GM12801 (cell line): ENCODE measurements around the gene RENBP.

Experiments
- TF ChIP-seq, protein P1 (sequence below): IDR thresholded peaks from one replicate; pipeline ENCODE4 v1.5.1; 2011; ENCODE audit warnings: control low read depth; ENCODE audit not compliant: insufficient read length; ENCODE audit errors: extremely low read depth

Gene RENBP

DNA sequence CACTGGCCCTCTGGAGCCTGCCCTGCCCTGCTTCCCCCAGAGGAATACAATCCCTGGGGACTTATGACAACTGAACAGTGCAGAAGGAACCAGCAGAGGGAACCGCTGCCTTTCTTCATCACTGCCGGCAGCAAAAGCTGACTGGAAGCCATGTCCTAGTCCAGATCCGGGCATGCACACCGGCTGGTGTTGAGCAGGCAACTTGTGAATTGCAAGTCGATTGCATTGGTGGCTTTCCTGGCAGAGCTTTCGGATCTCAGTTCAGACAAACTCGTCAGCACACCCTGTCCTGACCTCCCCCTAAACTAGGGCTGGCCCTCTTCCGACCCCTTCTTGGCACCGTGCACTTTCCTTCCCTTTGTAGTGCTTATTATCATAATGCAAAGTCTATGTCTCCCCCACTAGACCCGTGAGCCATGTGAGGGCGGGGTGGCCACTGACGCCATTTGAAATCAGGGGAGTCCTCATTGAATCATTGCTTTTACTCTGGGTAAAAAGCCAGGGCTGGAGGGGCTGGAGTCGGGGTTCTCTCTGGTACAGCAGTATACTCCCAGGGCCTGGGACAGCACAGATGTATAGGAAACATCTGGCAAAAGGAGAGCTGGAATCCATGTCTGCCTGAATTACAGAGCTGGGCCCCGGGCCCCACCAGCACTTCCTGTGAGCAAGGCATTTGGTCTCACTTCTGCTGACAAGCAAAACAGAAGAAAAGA lies 20.1 kb downstream of the RENBP start:
- TF ChIP-seq, protein P1, sequence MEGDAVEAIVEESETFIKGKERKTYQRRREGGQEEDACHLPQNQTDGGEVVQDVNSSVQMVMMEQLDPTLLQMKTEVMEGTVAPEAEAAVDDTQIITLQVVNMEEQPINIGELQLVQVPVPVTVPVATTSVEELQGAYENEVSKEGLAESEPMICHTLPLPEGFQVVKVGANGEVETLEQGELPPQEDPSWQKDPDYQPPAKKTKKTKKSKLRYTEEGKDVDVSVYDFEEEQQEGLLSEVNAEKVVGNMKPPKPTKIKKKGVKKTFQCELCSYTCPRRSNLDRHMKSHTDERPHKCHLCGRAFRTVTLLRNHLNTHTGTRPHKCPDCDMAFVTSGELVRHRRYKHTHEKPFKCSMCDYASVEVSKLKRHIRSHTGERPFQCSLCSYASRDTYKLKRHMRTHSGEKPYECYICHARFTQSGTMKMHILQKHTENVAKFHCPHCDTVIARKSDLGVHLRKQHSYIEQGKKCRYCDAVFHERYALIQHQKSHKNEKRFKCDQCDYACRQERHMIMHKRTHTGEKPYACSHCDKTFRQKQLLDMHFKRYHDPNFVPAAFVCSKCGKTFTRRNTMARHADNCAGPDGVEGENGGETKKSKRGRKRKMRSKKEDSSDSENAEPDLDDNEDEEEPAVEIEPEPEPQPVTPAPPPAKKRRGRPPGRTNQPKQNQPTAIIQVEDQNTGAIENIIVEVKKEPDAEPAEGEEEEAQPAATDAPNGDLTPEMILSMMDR = no peak

DNA sequence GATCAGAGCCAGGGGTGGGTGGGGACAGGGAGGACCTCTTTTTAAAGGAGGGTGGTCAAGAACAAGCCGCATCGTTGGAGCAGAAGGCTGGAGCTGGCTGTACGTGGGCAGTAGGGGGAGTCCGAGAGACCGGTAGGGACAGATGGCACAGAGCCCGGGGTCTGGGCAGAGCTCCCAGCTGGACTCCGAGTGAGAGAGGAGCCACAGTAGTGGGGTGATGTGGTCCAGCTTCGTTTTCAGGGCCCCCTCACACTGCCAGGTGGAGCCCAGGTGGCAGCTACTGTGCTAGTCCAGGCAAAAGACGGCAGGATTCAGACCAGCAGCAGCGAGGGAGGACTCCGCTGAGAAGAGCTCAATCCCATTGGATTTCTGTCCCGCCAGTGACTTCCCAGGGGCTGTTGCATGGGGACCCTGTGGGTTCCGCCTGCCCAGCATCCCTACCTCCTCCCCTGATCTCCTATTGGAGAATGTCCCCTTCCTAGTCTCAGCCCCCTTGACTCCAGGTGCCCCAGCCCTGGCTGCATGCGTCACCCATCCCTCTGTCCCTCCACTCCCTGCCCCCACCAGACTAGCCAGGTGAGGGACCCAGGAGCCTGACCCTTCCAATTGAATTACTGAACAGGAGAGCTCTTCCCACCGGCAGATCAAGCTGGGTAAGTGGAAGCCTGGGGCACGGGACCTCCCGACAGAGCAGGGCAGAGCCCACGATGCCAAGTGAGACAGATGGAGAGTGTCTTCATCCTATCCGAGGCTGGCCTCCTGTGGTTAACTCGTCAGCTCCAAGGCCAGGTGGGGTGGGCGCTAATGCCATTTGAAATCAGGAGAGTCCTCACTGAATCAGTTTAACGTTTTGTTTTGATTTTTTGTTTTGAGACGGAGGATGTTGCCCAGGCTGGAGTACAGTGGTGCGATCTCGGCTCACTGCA lies 21.2 kb downstream of the RENBP start:
- TF ChIP-seq, protein P1 = no peak

DNA sequence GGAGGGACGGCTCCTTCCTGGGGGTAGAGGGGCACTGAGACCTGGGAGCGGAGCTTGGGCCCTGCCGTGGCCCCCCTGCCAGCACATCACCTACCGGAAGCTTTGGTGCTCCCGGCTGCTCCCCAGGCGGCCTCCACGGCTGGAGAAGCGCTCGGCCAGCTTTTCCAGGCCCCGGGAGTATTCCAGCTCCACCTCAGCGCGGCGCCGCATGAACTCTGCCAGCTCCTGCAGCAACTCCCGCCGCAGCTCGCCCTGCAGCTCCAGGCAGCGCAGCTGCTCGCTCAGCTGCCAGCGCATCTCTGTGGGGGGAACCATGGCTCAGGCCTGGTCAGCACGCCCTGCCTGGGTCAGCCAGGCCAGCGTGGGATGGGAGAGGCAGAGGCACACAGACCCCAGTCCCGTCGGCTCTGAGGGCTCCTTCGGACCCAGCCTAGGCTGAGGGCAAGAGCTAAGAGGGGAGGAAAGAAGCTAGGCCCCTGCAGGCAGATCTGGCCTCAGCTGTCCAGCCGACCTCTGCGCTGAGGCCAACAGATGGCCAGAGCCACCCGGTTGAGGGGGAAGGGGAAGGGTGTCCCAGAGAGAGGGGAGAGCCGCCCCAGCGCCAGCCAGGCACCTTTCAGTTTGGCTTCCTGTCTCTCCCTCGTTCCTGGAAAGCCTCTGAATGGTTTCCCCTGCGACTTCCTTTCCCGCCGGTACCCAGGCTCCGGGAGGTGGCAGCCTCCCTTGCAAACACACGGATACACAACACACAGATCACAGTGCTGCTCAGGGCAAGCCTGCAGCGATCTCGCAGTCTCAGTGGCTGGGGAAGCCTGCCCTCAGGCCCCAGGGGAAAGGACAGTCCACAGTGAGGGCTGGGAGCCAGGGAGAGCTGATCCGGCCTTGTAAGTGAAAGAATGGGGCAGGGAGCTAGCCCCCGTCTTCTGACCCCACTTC lies 22.7 kb downstream of the RENBP start:
- TF ChIP-seq, protein P1 = no peak

DNA sequence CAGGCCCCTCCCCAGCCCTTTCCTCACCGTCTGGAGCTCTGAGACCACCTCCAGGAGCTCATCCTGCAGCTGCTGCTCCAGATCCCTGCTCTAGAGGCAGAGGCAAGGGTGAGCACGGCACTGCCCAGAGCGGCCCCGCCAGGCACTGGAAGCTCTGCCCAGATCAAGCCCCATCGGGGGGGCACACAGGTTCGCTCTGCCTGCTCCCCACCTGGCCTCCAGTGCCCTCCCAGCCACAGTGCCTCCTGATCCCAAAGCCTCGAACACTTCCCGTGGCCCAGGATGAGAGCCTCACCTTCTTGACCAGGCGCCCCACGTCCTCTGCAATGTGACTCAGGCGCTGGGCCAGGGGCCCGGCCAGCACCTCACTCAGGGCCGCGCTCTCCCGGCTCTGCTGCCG lies 23.4 kb downstream of the RENBP start:
- TF ChIP-seq, protein P1 = no peak

DNA sequence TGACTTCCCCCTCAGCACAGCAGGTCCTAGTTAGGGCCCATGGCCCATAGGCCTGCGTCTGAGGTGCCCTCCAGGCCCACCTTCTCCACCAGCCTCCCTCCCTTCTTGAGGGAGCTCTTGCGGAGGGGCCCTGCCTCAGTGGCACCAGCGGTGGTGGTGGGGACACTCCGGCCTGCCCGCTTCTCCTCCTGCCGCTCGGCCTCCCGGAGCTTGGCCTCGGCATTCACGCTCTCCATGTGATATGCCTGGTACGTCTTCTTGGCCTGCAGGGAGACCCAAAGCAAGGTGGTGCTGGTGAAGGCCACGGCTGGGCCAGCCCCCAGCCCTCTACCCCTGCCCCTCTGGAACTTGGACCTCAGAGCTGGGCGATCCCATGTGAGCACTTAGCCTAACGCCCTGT lies 23.9 kb downstream of the RENBP start:
- TF ChIP-seq, protein P1 = no peak

DNA sequence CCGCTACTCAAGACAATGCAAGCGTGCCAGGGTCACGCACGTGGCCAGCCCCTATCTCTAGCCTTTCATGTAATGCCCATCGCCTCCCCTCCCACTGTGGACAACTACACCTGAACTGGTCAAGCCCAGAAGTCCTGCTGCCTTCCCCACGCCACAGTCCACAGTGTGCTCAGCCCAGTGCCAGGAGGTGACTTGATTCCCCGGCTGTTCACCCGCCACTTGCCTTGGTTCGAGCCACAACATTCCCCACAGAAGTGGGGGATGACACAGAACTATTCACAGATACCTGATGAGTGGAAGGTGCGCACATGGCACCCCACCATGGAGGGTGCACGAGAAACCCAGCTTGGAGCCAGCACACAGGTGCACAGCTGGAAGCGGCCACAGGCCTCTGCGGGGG lies 25.2 kb downstream of the RENBP start:
- TF ChIP-seq, protein P1 = no peak
